Colonic mucosa (tissue), 4 donors: Measurements from ENCODE around the gene PHACTR3. TPM values are rescaled to one million over a fixed set of nuclear protein-coding genes. Genes with fewer than 3 reads are reported as not detected.

Experiments used
- DNase-seq: peaks from one replicate; pipeline ENCODE4 v3.0.0-alpha.2; 2020
- H3K27ac ChIP-seq: fragments of 200-600 bp; one replicate; pipeline ENCODE4 v1.8.0; 2021
- H3K27me3 ChIP-seq: fragments of 200-600 bp; one replicate; pipeline ENCODE4 v1.8.0; 2021
- H3K36me3 ChIP-seq: fragments of 200-600 bp; one replicate; pipeline ENCODE4 v1.8.0; 2021
- H3K4me1 ChIP-seq: fragments of 200-600 bp; one replicate; pipeline ENCODE4 v1.8.0; 2021; ENCODE audit warnings: mild to moderate bottlenecking
- H3K4me3 ChIP-seq: fragments of 200-600 bp; one replicate; pipeline ENCODE4 v1.8.0; 2021
- H3K9ac ChIP-seq, 2 donors: one replicate each; pipeline ENCODE4 v1.7.0; 2013; ENCODE audit warnings: control low read depth in 2 of 2, low read depth in 2 of 2, low read length in 2 of 2
- H3K9me3 ChIP-seq: fragments of 200-600 bp; one replicate; pipeline ENCODE4 v1.8.0; 2021
- intact Hi-C: fragments of 100-400 bp; cut with DNase I; formaldehyde crosslinking; loops from one replicate; pipeline ENCODE4 v1.14.1; 2022
- total RNA-seq, 2 donors: library from RNA; stranded (reverse); fragmentation: NEBNext Ultra II Directional in 1 of 2; extraction: Animal tissue kit (Norgen Biotek cat#: 25700) in 1 of 2; gene quantifications; one replicate each; pipeline ENCODE4 v1.2.1, GENCODE V29; 2021
- TF ChIP-seq, protein P1 (sequence below): fragments of 200-600 bp; IDR thresholded peaks from one replicate; pipeline ENCODE4 v1.8.0; 2022; ENCODE audit warnings: antibody characterized with exemption, mild to moderate bottlenecking
- donor health status: healthy.
- donor health status: DM: no; HTN: no; CAD: no.
- donor health status: DM: no; HTN: no; CAD: no.

Gene PHACTR3
- total RNA-seq, 2 donors from 2014 or later = 0.44 to 0.53 TPM

DNA sequence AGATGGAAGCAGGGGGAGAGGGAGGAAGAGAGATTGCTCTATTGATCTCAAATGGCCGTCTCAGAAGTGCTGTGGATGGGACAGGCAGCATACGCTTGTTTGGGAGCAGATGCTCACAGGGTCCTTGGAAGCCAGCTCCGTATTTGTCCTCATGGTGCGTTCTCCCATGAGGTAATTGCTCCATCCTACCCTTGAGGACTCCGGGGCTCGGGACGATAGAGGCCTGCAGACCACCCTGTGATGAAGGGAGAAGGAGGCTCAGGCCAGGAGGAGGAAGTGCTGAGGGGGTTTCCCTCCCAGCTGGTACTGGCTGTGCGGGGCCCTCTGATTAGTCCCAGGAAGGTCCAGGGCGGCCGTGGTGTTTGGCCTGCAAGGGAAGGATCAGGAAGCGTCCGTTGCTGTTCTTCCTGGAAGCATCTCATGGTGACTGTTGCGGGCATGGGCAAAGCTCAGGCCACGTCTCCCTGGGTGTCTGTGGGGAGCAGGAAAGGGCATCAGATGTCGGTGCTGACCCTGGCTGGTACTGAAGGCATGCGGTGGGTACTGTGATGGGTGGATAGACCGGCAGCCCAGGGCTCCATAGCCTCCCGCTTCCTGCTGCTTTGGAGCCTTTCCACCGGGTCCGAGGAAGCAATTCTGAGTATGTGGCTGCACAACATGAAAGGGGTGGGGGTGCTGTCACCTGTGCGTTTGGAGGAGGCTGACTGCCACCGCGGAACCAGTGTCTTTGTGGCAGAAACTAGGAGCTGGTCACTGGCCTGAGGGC lies 170.8 kb downstream of the PHACTR3 start:
- Histone ChIP-seq H3K9me3 (no peaks in the 10 kb centered on the region), H3K4me3 (no peak overlapping the region), H3K27me3 (no peaks in the 10 kb centered on the region), H3K9ac (no peak overlapping the region), H3K36me3 (no peaks in the 10 kb centered on the region), H3K27ac (no peak overlapping the region), H3K4me1 (no peaks in the 10 kb centered on the region)
- peak; percentile 9 for DNase-seq
- TF ChIP-seq, protein P1, sequence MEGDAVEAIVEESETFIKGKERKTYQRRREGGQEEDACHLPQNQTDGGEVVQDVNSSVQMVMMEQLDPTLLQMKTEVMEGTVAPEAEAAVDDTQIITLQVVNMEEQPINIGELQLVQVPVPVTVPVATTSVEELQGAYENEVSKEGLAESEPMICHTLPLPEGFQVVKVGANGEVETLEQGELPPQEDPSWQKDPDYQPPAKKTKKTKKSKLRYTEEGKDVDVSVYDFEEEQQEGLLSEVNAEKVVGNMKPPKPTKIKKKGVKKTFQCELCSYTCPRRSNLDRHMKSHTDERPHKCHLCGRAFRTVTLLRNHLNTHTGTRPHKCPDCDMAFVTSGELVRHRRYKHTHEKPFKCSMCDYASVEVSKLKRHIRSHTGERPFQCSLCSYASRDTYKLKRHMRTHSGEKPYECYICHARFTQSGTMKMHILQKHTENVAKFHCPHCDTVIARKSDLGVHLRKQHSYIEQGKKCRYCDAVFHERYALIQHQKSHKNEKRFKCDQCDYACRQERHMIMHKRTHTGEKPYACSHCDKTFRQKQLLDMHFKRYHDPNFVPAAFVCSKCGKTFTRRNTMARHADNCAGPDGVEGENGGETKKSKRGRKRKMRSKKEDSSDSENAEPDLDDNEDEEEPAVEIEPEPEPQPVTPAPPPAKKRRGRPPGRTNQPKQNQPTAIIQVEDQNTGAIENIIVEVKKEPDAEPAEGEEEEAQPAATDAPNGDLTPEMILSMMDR = no peak
- intact Hi-C loops = no loop called here

DNA sequence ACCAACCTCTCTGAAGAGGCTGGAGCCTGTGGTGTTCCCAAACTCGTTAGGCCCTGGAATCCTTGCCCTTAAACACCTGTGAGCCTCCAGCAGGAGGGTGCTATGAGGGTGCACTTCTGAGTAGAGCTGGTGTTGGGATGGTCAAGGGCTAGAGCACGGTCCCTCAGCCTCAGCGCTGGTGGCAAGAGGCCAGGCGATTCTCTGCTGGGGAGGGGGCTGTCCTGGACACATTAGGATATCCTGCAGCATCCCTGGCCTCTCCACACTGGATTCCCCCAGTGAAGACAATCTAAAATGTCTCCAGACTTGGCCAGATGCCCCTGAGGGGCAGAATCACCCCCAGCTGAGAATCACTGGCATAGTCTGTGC lies 171.3 kb downstream of the PHACTR3 start:
- no peak for DNase-seq
- H3K27ac ChIP-seq = no peak overlapping the region
- H3K36me3 ChIP-seq = no peaks in the 10 kb centered on the region
- no peaks in the 10 kb centered on the region for H3K27me3 ChIP-seq
- no peak overlapping the region for H3K9ac ChIP-seq
- no peak overlapping the region for H3K4me3 ChIP-seq
- H3K9me3 ChIP-seq = no peaks in the 10 kb centered on the region
- TF ChIP-seq, protein P1 = no peak
- H3K4me1 ChIP-seq = no peaks in the 10 kb centered on the region
- intact Hi-C loops = no loop called here

DNA sequence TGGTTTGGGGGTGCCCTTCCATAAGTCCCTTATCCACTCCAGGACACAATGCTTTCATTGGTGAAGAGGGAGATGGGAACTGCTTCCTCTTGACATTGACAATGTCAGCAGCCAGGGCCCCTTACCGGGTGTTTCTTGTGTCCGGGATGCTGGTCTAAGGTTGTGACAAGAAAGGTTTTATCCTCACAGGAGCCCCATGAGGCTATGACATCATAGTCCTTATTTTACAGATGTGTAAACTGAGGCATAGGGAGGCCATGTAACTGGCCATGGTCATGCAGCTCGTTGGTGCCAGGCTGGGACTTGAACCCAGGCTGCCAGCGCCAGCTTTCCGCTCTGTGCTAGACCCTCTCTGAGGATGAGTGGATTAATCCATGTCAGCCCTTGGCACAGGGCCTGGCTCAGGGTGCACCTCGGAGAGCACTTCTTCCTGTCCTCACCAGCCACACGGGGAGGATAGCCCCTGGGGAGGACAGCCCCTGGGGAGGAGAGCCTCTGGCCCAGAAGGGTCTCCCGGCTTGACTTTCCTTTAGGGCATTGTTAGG lies 171.8 kb downstream of the PHACTR3 start:
- Histone ChIP-seq H3K4me1 (no peaks in the 10 kb centered on the region), H3K36me3 (no peaks in the 10 kb centered on the region), H3K9ac (no peak overlapping the region), H3K4me3 (no peak overlapping the region), H3K9me3 (no peaks in the 10 kb centered on the region), H3K27ac (no peak overlapping the region), H3K27me3 (no peaks in the 10 kb centered on the region)
- intact Hi-C loops = no loop called here
- peak; percentile 5 for DNase-seq
- TF ChIP-seq, protein P1 = no peak

DNA sequence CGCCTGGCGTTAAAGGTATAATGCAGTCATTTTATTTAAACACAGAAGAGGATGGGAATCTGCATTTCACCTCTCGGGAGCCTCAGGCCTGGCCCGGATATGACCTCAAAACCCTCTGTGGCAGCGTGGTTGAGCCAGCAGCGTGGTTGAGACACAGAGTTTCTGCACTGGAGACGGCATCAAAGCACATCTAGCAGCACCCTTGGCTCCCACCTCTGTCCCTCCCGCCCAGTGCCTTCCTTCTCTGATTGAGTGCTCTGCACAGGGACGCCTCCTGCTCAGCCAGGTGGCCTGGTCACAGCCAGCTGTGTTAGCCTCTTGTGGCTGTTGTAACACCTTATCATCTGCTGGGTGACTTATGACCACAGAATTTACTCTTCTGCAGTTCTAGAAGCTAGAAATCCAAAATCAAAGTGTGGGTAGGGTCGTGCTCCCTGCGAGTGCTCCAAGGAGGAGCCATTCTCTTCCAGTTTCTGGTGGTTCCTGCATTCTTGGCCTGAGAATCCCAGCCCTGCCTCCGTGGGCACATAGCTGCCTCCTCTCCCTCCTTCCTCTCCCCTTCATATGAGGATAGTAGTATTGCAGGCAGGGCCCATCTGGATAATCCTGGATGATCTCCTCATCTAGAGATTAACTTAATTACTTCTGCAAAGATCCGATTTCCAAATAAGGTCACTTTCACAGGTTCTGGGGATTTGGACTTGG lies 172.4 kb downstream of the PHACTR3 start:
- no peaks in the 10 kb centered on the region for H3K36me3 ChIP-seq
- TF ChIP-seq, protein P1 = no peak
- H3K9me3 ChIP-seq = no peaks in the 10 kb centered on the region
- H3K27ac ChIP-seq = no peak overlapping the region
- no peaks in the 10 kb centered on the region for H3K27me3 ChIP-seq
- peak; percentile 6 for DNase-seq
- no peak overlapping the region for H3K4me3 ChIP-seq
- H3K9ac ChIP-seq = no peak overlapping the region
- intact Hi-C loops = no loop called here
- no peaks in the 10 kb centered on the region for H3K4me1 ChIP-seq

DNA sequence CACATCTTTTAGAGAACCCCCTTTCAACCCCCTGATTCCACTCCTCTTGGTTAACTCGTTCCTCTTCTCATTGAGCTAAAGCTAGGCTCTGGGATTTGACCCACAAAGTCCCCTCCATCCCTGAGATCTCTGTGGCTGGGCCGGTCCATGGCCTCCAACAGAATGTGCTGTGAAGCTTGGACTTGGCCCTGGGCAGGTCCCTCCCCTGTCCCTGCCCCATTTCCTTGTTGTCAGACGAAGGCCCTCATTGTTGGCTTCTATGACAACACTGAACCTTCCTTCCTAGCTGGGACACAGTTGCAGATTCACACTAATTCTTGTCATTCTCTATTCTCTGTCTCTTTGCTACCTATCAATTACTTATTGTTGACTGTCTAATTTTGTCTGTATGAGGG lies 173.0 kb downstream of the PHACTR3 start:
- Histone ChIP-seq H3K9me3 (no peaks in the 10 kb centered on the region), H3K4me1 (no peaks in the 10 kb centered on the region), H3K4me3 (no peak overlapping the region), H3K27ac (no peak overlapping the region), H3K36me3 (no peaks in the 10 kb centered on the region), H3K27me3 (no peaks in the 10 kb centered on the region), H3K9ac (no peak overlapping the region)
- intact Hi-C loops = no loop called here
- TF ChIP-seq, protein P1 = no peak
- DNase-seq = peak; percentile 22
